Measurements from ENCODE around the gene LDHD.
"Not testable (repeated sequence)": the region's sequence is repeated elsewhere in the genome, so short reads cannot be mapped to it uniquely, and the experiment has no call there.

LDHD gene

DNA sequence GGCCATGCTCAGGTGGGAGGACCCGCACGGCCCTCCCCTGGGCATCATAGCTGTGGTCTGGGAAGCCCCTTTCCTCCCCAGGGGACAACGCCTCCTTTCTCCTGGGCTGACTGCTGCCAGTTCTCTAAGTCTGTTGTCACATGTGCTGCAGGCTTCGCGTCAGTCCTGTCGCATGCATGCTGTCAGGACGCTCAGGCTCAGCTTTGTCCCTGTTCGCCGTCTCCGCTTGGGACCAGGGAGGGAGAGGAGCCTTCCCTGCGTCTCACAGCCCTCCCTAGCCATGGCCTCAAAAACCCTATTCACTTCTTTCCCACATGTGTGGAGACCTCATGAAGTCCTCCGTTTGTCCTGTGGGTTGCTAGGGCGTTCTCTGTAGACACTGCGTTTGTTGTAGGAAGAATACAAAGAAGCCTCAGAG lies 21.4 kb downstream of the LDHD start:
- H3K36me3 ChIP-seq = peaks cover 3% of the 10 kb centered on the region
- H3K27me3 ChIP-seq = no peaks in the 10 kb centered on the region
- TF ChIP-seq, protein P1, sequence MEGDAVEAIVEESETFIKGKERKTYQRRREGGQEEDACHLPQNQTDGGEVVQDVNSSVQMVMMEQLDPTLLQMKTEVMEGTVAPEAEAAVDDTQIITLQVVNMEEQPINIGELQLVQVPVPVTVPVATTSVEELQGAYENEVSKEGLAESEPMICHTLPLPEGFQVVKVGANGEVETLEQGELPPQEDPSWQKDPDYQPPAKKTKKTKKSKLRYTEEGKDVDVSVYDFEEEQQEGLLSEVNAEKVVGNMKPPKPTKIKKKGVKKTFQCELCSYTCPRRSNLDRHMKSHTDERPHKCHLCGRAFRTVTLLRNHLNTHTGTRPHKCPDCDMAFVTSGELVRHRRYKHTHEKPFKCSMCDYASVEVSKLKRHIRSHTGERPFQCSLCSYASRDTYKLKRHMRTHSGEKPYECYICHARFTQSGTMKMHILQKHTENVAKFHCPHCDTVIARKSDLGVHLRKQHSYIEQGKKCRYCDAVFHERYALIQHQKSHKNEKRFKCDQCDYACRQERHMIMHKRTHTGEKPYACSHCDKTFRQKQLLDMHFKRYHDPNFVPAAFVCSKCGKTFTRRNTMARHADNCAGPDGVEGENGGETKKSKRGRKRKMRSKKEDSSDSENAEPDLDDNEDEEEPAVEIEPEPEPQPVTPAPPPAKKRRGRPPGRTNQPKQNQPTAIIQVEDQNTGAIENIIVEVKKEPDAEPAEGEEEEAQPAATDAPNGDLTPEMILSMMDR (IDR thresholded peaks at IDR 0.05) = no peak
- H3K4me3 ChIP-seq (ENCODE audit: low read depth in 1 of 2, low read length in 1 of 2) = no peak overlapping the region
- H3K9me3 ChIP-seq = no peaks in the 10 kb centered on the region
- no peak overlapping the region for H3K27ac ChIP-seq
- H3K4me1 ChIP-seq (ENCODE audit: control insufficient read depth in 1 of 2, insufficient read depth in 1 of 2, low read depth in 1 of 2, low read length in 1 of 2) = peaks cover 17 to 18% of the 10 kb centered on the region in 2 experiments

DNA sequence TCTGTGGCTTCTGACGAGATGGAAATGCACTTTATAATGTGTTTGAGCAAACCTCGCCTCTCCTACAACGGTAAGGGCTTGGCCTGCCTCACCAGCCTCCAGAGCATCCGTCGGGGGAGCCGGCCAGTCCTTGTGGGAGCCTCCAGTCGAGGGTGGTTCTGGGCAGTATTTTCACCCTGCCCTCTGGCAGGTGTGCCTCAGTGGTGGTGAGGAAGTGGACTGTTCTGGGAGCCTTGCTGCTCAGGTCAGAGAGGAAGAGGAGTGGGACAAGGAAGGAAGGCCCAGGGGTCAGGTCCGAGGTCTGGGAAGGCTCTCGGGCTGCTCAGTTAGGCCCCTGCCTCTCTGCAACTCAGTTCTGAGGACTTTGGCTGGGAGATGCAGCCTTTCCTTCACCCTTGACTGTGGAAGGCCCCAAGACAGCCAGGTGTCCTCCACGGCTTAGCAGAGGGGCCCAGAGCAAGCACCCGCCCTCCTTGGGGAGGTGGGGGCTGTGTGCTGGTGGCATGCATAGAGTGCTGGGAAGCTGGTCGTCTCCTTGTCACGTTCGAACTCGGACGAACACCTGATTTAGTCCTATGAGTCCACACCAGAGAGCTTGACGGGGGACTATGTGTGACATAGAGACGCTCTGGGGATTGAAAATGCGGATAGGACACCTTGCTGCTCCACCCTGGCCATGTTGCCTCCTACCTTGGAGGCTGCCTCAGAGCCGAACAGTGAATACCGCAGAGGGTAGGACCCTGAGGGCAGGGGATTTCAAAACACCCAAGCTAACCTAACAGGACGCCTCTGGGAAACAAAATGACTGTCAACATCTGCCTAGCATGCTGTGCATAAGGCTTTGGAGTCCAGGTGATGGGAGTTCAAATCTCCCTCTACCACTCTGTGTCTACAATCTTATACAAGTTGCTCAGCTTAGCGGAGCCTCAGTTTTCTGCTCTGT lies 22.7 kb downstream of the LDHD start:
- no peaks in the 10 kb centered on the region for H3K27me3 ChIP-seq
- TF ChIP-seq, protein P1 (IDR thresholded peaks at IDR 0.05) = no peak
- no peak overlapping the region for H3K4me3 ChIP-seq (ENCODE audit: low read depth in 1 of 2, low read length in 1 of 2)
- peaks cover 3% of the 10 kb centered on the region for H3K36me3 ChIP-seq
- H3K27ac ChIP-seq = no peak overlapping the region
- peaks cover 12 to 13% of the 10 kb centered on the region in 2 experiments for H3K4me1 ChIP-seq (ENCODE audit: control insufficient read depth in 1 of 2, insufficient read depth in 1 of 2, low read depth in 1 of 2, low read length in 1 of 2)
- H3K9me3 ChIP-seq = no peaks in the 10 kb centered on the region

DNA sequence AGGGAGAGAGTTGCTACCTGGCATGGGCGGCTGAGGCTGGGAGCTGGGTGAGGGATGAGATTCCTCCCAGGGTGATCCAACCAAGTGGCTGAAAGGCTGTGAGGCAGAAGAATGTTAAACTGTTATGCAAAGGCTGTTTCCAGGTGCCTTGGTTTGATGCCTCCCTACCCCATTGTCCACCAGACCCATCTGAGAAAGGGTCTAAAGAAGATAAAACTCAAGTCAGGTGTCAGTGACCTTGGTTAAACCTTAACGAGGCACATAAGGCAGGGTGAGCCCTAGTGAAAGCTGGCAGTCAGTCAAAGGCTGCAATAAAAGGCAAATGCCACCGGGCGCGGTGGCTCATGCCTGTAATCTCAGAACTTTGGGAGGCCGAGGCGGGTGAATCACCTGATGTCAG lies 23.8 kb downstream of the LDHD start:
- Histone ChIP-seq H3K9me3 (no peaks in the 10 kb centered on the region), H3K27ac (no peak overlapping the region), H3K4me1 (ENCODE audit: control insufficient read depth in 1 of 2, insufficient read depth in 1 of 2, low read depth in 1 of 2, low read length in 1 of 2) (peaks cover 20% of the 10 kb centered on the region in 2 experiments), H3K36me3 (peaks cover 3% of the 10 kb centered on the region), H3K27me3 (no peaks in the 10 kb centered on the region), H3K4me3 (ENCODE audit: low read depth in 1 of 2, low read length in 1 of 2) (no peak overlapping the region)
- TF ChIP-seq, protein P1 (IDR thresholded peaks at IDR 0.05) = no peak

DNA sequence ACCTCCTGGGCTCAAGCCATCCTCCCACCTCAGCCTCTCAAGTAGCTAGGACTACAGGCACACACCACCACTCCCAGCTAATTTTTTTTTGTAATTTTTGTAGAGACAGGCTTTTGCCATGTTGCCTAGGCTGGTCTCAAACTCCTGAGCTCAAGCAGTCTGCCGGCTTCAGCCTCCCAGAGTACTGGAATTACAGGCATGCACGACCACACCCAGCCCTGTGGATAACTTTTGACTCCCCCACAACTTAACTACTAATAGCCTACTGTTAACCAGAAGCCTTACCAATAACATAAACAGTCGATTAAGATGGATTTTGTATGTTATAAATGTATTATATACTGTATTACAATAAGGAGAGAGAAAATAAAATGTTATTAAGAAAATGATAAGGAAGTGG lies 25.0 kb downstream of the LDHD start:
- H3K4me1 ChIP-seq (ENCODE audit: control insufficient read depth in 1 of 2, insufficient read depth in 1 of 2, low read depth in 1 of 2, low read length in 1 of 2) = peaks cover 24% of the 10 kb centered on the region in 2 experiments
- H3K4me3 ChIP-seq (ENCODE audit: low read depth in 1 of 2, low read length in 1 of 2); H3K27me3 ChIP-seq; H3K36me3 ChIP-seq; H3K27ac ChIP-seq; H3K9me3 ChIP-seq: not testable (repeated sequence)

DNA sequence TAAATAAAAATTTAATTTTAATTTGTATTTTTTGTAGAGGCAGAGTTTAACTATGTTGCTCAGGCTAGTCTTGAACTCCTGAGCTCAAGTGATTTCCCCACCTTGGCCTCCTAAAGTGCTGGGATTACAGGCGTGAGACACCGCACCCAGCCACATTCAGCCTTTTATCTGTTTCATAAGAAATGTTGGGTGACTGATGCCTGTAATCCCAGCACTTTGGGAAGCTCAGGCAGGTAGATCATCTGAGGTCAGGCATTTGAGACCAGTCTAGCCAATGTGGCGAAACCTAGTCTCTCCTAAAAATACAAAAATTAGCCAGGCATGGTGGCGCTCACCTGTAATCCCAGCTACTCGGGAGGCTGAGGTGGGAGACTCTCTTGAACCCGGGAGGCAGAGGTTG lies 25.7 kb downstream of the LDHD start:
- H3K9me3 ChIP-seq; H3K4me3 ChIP-seq (ENCODE audit: low read depth in 1 of 2, low read length in 1 of 2); H3K36me3 ChIP-seq; H3K27ac ChIP-seq; H3K27me3 ChIP-seq: not testable (repeated sequence)
- H3K4me1 ChIP-seq (ENCODE audit: control insufficient read depth in 1 of 2, insufficient read depth in 1 of 2, low read depth in 1 of 2, low read length in 1 of 2) = peaks cover 24% of the 10 kb centered on the region in 2 experiments

DNA sequence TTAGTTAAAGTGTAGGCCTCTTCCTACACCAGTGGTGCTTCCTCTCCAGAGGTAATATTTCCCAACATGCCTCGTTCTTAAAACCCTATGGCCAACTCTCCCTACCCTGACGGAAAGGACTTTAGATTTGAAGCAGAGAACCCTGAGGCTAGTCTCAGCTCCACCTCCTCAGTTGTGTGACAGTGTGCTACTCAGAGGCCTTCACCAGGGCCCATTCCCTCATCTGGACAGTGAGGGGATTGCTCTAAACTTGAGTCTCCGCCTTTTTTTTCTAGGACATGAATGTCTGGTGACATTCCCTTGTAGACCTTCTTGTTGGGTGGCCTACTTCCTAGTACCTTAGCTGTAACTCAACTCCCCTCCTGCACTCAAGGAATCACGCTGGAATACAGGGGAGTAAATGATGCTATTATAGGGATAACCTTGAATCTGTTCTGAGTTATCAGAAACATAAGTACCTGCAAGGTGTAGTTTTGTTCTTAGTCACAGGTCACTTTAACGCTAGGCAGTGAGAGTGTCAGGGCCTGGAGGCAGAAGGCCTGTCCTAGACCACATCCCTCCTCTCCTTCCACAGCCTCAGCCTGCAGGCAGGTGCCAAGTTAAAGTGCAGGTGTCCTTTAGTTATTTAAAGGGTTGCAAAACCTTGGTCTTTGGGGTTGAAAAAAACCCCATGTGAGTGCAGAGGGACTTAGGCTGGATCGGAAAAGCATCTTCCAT lies 26.9 kb downstream of the LDHD start:
- Histone ChIP-seq H3K36me3 (peaks cover 3% of the 10 kb centered on the region), H3K27me3 (no peaks in the 10 kb centered on the region), H3K4me3 (ENCODE audit: low read depth in 1 of 2, low read length in 1 of 2) (no peak overlapping the region), H3K4me1 (ENCODE audit: control insufficient read depth in 1 of 2, insufficient read depth in 1 of 2, low read depth in 1 of 2, low read length in 1 of 2) (peaks cover 24% of the 10 kb centered on the region in 2 experiments), H3K27ac (no peak overlapping the region), H3K9me3 (no peaks in the 10 kb centered on the region)
- TF ChIP-seq, protein P1 (IDR thresholded peaks at IDR 0.05) = no peak

Measured in neutrophil (primary cell).